Osteoblast (primary cell): ENCODE measurements around the gene PHACTR1. TPM values are rescaled to one million over a fixed set of nuclear protein-coding genes. Genes with fewer than 3 reads are reported as not detected.
A peak's percentile ranks its signal among the peaks of the same experiment; 100 is the strongest.

Experiments
- DNase-seq: peaks from one replicate; pipeline ENCODE4 v3.0.0; 2011; ENCODE audit warnings: low spot score, mixed read lengths; ENCODE audit not compliant: insufficient read length; ENCODE audit errors: missing footprints
- H2AFZ ChIP-seq: 2 replicates; pipeline ENCODE4 v1.6.0; 2011; ENCODE audit warnings: mild to moderate bottlenecking, low read length
- H3K27ac ChIP-seq: 2 replicates; pipeline ENCODE4 v1.5.1; 2011; ENCODE audit warnings: mild to moderate bottlenecking, low read depth, low read length, moderate library complexity
- H3K27me3 ChIP-seq: 2 replicates; pipeline ENCODE4 v1.6.0; 2012; ENCODE audit warnings: mild to moderate bottlenecking, control low read depth, inconsistent platforms, low read length, moderate library complexity; ENCODE audit not compliant: insufficient read depth
- H3K36me3 ChIP-seq: 2 replicates; pipeline ENCODE4 v1.5.1; 2011; ENCODE audit warnings: mild to moderate bottlenecking, low read length, control low read depth, moderate library complexity; ENCODE audit not compliant: insufficient read depth
- H3K4me1 ChIP-seq: 2 replicates; pipeline ENCODE4 v1.5.1; 2011; ENCODE audit warnings: mild to moderate bottlenecking, low read length, control low read depth, moderate library complexity; ENCODE audit not compliant: insufficient read depth
- H3K4me2 ChIP-seq: 2 replicates; pipeline ENCODE4 v1.6.0; 2011; ENCODE audit warnings: mild to moderate bottlenecking, low read length; ENCODE audit not compliant: insufficient read depth
- H3K4me3 ChIP-seq: fragments of 200-600 bp; sonication (generic); 3 replicates; pipeline ENCODE4 v1.5.1; 2012; ENCODE audit warnings: mild to moderate bottlenecking, low read length, inconsistent platforms; ENCODE audit not compliant: insufficient read depth
- H3K79me2 ChIP-seq: 2 replicates; pipeline ENCODE4 v1.6.0; 2012; ENCODE audit warnings: mild to moderate bottlenecking, low read length, control low read depth, inconsistent platforms; ENCODE audit not compliant: insufficient read depth
- H3K9me3 ChIP-seq: 2 replicates; pipeline ENCODE4 v1.5.1; 2011; ENCODE audit warnings: low read depth, low read length, control low read depth
- H4K20me1 ChIP-seq: 2 replicates; pipeline ENCODE4 v1.6.0; 2012; ENCODE audit warnings: mild to moderate bottlenecking, low read length, control low read depth; ENCODE audit not compliant: insufficient read depth
- CTCF ChIP-seq: IDR thresholded peaks from 2 replicates; pipeline ENCODE4 v1.5.1; 2011; ENCODE audit warnings: mild to moderate bottlenecking, low read depth, low read length, moderate library complexity; ENCODE audit errors: extremely low read depth
- total RNA-seq: library from RNA; depleted of rRNA; stranded (reverse); fragments of >200 nt; gene quantifications from 2 replicates; pipeline ENCODE4 v1.2.3, GENCODE V29; 2012

Gene PHACTR1
- total RNA-seq, 1 donor, result 0.36 TPM

GRCh38 chr6:13191461-13191860 is 474.9 kb downstream of the PHACTR1 start:
- no peak overlapping the region for H3K4me2 ChIP-seq
- H3K79me2 ChIP-seq, result no peaks in the 10 kb centered on the region
- DNase-seq, result no peak
- no peak overlapping the region for H3K4me3 ChIP-seq
- H3K27me3 ChIP-seq, result no peaks in the 10 kb centered on the region
- no peak for TF ChIP-seq CTCF
- H2AFZ ChIP-seq, result no peak overlapping the region
- H3K27ac ChIP-seq, result no peak overlapping the region
- H4K20me1 ChIP-seq, result no peaks in the 10 kb centered on the region
- H3K9me3 ChIP-seq, result no peaks in the 10 kb centered on the region
- H3K36me3 ChIP-seq, result no peaks in the 10 kb centered on the region
- H3K4me1 ChIP-seq, result no peaks in the 10 kb centered on the region

- peak; percentile 93 for DNase-seq
- TF ChIP-seq CTCF, result peak; percentile 70
- Histone ChIP-seq H3K36me3 (no peaks in the 10 kb centered on the region), H3K79me2 (no peaks in the 10 kb centered on the region), H3K9me3 (no peaks in the 10 kb centered on the region), H3K4me2 (no peak overlapping the region), H4K20me1 (no peaks in the 10 kb centered on the region), H3K4me3 (no peak overlapping the region), H3K27me3 (no peaks in the 10 kb centered on the region), H2AFZ (peak overlapping the region; percentile 10), H3K27ac (no peak overlapping the region), H3K4me1 (no peaks in the 10 kb centered on the region)
These were observed 478.3 kb downstream of the PHACTR1 start for GRCh38 chr6:13194852-13195251.

GRCh38 chr6:13195803-13196202 is 479.2 kb downstream of the PHACTR1 start:
- H3K9me3 ChIP-seq, result no peaks in the 10 kb centered on the region
- no peaks in the 10 kb centered on the region for H3K79me2 ChIP-seq
- H3K4me1 ChIP-seq, result no peaks in the 10 kb centered on the region
- no peak for DNase-seq
- no peak overlapping the region for H3K4me3 ChIP-seq
- no peaks in the 10 kb centered on the region for H3K27me3 ChIP-seq
- no peak overlapping the region for H3K4me2 ChIP-seq
- H4K20me1 ChIP-seq, result no peaks in the 10 kb centered on the region
- H3K27ac ChIP-seq, result no peak overlapping the region
- no peak for TF ChIP-seq CTCF
- no peak overlapping the region for H2AFZ ChIP-seq
- no peaks in the 10 kb centered on the region for H3K36me3 ChIP-seq

- no peaks in the 10 kb centered on the region for H3K27me3 ChIP-seq
- no peak for DNase-seq
- TF ChIP-seq CTCF, result no peak
- no peaks in the 10 kb centered on the region for H3K79me2 ChIP-seq
- H3K4me2 ChIP-seq, result no peak overlapping the region
- no peaks in the 10 kb centered on the region for H4K20me1 ChIP-seq
- no peak overlapping the region for H3K4me3 ChIP-seq
- H3K9me3 ChIP-seq, result no peaks in the 10 kb centered on the region
- H3K36me3 ChIP-seq, result no peaks in the 10 kb centered on the region
- H3K4me1 ChIP-seq, result no peaks in the 10 kb centered on the region
- H2AFZ ChIP-seq, result no peak overlapping the region
- H3K27ac ChIP-seq, result no peak overlapping the region
These were observed 481.6 kb downstream of the PHACTR1 start for GRCh38 chr6:13198168-13198567.
